Activated naive CD4-positive, alpha-beta T cell treated with anti-CD3 and anti-CD28 coated beads, Interleukin-2, amount 50 U/mL, for 24 hours (primary cell): ENCODE results near the gene RAPGEF2.
"Not testable (repeated sequence)": the region's sequence is repeated elsewhere in the genome, so short reads cannot be mapped to it uniquely, and the experiment has no call there.

Experiments used
- H3K27ac Mint-ChIP-seq: one replicate; pipeline ENCODE4 v1.8.0; 2021; ENCODE audit warnings: mild to moderate bottlenecking, mixed read lengths
- H3K27me3 Mint-ChIP-seq: one replicate; pipeline ENCODE4 v1.8.0; 2021; ENCODE audit warnings: mixed read lengths
- H3K36me3 Mint-ChIP-seq: one replicate; pipeline ENCODE4 v1.8.0; 2021; ENCODE audit warnings: mixed read lengths
- H3K4me1 Mint-ChIP-seq: one replicate; pipeline ENCODE4 v1.8.0; 2021; ENCODE audit warnings: mixed read lengths
- H3K4me3 Mint-ChIP-seq: one replicate; pipeline ENCODE4 v1.8.0; 2021; ENCODE audit warnings: mild to moderate bottlenecking, mixed read lengths
- H3K9me3 Mint-ChIP-seq: one replicate; pipeline ENCODE4 v1.8.0; 2021; ENCODE audit warnings: mixed read lengths

Gene RAPGEF2

DNA sequence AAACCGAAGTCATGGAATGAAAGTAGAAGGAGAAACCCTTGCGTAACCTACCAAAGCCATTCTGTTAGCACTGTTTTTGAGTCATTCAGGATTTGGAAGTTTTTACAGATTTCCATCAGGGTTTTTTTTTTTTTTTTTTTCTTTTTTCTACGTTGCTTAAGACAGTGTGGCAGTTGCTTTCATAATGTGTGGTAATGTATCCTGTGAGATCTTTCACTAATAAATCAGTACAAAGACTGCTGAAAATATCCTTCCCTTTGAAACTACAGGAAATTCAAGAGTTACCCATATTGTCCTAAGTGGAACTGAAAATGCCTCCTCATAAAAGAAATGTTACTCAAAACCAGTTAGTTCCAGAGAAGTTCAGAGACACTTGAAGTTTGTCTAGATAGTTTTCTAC is 137.8 kb downstream of the RAPGEF2 start:
- Mint-ChIP-seq H3K36me3 (peaks cover 8% of the 10 kb centered on the region), H3K4me1 (peaks cover 14% of the 10 kb centered on the region), H3K9me3 (no peaks in the 10 kb centered on the region), H3K27me3 (no peaks in the 10 kb centered on the region), H3K27ac (no peak overlapping the region), H3K4me3 (no peak overlapping the region)

DNA sequence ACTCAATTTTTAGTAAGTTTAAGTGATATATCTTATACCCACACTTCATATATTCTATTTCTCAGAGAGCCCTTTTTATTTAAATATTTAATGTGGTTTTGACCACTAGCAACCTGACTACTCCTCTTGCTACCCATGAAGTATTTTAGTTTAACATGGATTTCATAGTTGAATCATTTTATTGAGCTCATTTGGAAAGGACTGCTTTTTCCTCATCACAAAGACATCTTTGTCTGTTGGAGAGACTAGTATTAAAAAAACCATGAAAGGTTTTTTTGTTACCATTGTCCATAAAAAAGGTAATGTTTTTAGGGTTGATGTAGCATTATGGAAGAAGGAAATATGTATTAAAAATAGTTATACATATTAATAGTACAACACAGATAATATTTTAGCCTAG is 139.5 kb downstream of the RAPGEF2 start:
- Mint-ChIP-seq H3K9me3 (no peaks in the 10 kb centered on the region), H3K36me3 (peaks cover 11% of the 10 kb centered on the region), H3K27ac (no peak overlapping the region), H3K27me3 (no peaks in the 10 kb centered on the region), H3K4me1 (peaks cover 9% of the 10 kb centered on the region), H3K4me3 (no peak overlapping the region)

DNA sequence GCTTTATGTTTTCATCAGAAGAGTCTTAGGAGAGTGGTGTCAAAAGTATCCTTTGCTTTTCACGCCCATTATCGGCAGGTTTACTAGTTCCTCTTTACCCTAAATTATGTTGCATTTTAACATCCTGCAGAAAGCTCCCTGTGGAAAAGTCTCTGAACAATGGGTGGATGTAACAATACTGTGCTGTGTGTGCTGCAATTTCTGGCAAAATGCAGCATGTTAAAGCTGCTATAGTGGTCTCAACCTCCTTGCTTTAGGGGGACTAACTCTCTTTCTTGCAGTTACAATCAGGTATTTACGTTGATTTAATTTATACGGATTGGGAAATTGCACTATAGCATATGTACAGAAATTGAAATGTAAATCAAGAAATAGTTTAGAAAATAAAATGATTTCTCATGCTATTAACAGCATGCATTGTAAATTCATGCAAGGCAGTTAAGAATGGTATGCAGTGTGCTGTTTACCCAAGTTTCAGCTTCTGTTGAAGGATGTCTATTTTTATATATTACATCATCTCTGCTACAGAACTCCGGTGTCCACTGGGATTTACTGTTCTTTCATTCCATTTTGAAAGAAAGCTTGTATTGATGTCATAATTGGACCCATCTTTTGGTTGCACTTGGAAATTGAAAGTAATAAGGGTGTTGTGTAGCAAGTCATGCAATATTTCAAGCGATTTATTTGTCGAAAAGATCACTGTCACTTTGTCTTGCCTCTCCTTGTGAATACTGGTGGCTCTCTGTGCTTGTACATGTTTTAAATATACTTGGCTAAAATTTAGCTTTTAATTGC is 145.7 kb downstream of the RAPGEF2 start:
- Mint-ChIP-seq H3K9me3 (no peaks in the 10 kb centered on the region), H3K4me3 (no peak overlapping the region), H3K27me3 (no peaks in the 10 kb centered on the region), H3K27ac (no peak overlapping the region), H3K4me1 (peaks cover 15% of the 10 kb centered on the region), H3K36me3 (peaks cover 10% of the 10 kb centered on the region)

DNA sequence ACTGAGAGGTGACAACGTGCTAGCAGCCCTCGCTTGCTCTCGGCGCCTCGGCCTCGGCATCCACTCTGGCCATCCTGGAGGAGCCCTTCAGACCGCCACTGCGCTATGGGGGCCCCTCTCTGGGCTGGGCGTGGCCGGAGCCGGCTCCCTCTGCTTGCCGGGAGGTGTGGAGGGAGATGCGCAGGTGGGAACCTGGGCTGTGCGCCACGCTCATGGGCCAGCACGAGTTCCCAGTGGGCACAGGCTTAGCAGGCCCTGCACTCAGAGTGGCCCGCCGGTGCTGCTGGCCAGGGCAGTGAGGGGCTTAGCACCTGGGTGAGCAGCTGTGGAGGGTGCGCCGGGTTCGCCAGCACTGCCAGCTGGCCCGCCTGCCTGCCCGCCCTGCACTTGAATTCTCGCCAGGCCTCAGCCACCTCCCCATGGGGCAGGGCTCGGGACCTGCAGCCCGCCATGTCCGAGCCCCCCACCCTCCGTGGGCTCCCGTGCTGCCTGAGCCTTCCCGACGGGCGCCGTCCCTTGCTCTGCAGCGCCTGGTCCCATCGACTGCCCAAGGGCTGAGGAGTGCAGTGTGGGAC is 148.0 kb downstream of the RAPGEF2 start:
- Mint-ChIP-seq H3K27ac (no peak overlapping the region), H3K4me1 (peaks cover 15% of the 10 kb centered on the region), H3K4me3 (no peak overlapping the region)

DNA sequence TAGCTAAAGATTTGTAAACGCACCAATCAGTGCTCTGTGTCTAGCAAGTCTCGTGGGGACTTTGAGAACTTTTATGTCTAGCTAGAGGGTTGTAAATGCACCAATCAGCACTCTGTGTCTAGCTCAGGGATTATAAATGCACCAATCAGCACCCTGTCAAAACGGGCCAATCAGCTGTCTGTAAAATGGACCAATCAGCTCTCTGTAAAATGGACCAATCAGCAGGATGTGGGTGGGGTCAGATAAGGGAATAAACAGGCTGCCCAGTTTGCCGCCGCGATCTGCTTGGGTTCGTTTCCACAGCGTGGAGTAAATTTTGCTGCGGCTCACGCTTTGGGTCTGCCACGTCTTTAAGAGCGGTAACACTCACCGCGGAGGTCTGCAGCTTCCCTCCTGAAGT is 148.7 kb downstream of the RAPGEF2 start:
- not testable (repeated sequence) for H3K4me3 Mint-ChIP-seq, H3K27me3 Mint-ChIP-seq, H3K9me3 Mint-ChIP-seq, H3K27ac Mint-ChIP-seq
- Mint-ChIP-seq H3K4me1 (peaks cover 15% of the 10 kb centered on the region), H3K36me3 (peaks cover 11% of the 10 kb centered on the region)

More for the DNA sequence above, 148.0 kb downstream of the RAPGEF2 start:
- Mint-ChIP-seq H3K9me3 (no peaks in the 10 kb centered on the region), H3K36me3 (peaks cover 8% of the 10 kb centered on the region), H3K27me3 (no peaks in the 10 kb centered on the region)

DNA sequence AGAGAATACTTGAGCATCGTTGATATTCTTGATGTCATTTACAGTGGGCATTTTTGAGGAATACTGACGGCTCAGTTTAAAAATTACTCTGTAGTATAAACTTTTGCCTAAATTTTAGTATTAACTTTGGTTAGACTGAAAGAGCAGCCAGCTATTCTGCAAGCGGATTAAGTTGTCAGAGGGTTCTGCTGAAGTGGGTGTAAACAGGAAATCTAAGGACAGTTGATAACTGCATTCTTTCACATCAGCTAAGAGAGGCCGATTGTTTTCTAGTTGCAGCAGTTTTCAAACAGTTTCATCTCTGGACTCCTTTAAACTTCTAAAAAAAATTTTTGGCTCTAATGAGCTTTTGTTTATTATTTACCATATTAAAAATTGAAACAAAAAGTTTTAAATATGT is 149.6 kb downstream of the RAPGEF2 start:
- Mint-ChIP-seq H3K36me3 (peaks cover 12% of the 10 kb centered on the region), H3K4me1 (peaks cover 15% of the 10 kb centered on the region), H3K9me3 (no peaks in the 10 kb centered on the region), H3K27ac (no peak overlapping the region), H3K27me3 (no peaks in the 10 kb centered on the region), H3K4me3 (no peak overlapping the region)

DNA sequence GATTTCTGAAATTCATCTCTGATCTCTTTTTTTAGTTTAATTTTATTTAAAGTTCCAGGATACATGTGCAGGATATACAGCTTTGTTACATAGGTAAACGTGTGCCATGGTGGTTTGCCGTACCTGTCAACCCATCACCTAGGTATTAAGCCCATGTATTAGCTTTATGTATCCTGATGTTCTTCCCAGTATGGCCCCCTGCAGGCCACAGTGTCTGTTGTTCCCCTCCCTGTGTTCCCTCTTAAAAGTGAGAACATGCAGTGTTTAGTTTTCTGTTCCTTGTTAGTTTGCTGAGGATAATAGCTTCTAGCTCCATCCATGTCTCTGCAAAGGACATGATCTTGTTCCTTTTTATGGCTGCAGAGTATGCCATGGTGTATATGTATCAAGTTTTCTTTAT is 153.2 kb downstream of the RAPGEF2 start:
- no peaks in the 10 kb centered on the region for H3K4me1 Mint-ChIP-seq
- no peaks in the 10 kb centered on the region for H3K27me3 Mint-ChIP-seq
- H3K9me3 Mint-ChIP-seq: no peaks in the 10 kb centered on the region
- H3K4me3 Mint-ChIP-seq: no peak overlapping the region
- H3K27ac Mint-ChIP-seq: no peak overlapping the region
- peaks cover 11% of the 10 kb centered on the region for H3K36me3 Mint-ChIP-seq

DNA sequence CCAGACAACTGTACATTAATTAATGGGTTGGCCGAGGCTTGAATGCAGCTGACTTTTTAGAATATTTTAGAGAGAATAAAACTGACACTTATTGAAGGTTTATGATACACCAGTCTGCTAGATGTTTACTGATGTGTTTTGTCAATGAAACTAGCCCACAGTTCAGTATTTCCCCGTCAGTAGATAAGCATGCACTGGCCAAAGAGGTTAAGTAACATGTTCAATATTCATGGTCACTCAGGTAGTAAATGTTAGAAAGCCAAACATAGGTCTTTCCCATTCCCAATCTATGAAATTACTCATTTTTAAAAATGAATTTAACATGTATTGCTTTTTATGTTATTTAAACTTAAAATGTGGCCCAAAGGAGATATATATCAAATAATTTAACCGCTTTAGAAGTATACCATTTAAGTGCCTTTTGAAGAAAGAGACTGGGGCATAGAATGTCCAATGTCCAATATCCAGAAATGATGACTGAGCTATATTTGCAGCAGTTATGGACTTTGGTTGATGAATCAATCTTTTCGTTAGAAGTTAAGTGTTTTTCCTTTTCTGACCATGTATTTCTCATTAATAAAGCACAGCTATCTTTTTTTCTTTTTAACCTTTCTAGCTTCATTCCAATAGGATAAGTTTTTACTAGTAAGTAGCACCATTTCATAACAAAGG is 156.1 kb downstream of the RAPGEF2 start:
- Mint-ChIP-seq H3K27me3 (no peaks in the 10 kb centered on the region), H3K27ac (no peak overlapping the region), H3K36me3 (peaks cover 9% of the 10 kb centered on the region), H3K4me1 (no peaks in the 10 kb centered on the region), H3K9me3 (no peaks in the 10 kb centered on the region), H3K4me3 (no peak overlapping the region)

DNA sequence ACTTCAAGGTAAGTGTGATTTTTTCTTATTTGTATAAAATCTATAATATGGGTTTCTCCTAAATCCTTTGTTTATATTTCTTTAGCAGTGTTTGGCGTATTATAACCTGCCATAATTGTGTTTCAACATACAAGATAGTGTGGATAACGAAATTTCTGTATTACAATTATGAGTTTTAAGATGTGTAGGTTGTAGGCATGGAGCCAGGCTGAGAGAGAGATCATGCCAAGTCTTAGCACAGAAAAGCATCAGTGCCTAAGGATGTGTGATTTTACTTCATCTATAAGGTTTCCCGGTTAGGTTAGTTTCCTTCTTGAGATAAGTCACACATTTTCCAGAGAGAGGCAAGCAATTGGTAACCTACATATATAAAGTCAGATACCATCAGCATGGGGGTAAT is 161.2 kb downstream of the RAPGEF2 start:
- Mint-ChIP-seq H3K27ac (no peak overlapping the region), H3K4me1 (no peaks in the 10 kb centered on the region), H3K27me3 (no peaks in the 10 kb centered on the region), H3K9me3 (no peaks in the 10 kb centered on the region), H3K36me3 (peaks cover 5% of the 10 kb centered on the region), H3K4me3 (no peak overlapping the region)

DNA sequence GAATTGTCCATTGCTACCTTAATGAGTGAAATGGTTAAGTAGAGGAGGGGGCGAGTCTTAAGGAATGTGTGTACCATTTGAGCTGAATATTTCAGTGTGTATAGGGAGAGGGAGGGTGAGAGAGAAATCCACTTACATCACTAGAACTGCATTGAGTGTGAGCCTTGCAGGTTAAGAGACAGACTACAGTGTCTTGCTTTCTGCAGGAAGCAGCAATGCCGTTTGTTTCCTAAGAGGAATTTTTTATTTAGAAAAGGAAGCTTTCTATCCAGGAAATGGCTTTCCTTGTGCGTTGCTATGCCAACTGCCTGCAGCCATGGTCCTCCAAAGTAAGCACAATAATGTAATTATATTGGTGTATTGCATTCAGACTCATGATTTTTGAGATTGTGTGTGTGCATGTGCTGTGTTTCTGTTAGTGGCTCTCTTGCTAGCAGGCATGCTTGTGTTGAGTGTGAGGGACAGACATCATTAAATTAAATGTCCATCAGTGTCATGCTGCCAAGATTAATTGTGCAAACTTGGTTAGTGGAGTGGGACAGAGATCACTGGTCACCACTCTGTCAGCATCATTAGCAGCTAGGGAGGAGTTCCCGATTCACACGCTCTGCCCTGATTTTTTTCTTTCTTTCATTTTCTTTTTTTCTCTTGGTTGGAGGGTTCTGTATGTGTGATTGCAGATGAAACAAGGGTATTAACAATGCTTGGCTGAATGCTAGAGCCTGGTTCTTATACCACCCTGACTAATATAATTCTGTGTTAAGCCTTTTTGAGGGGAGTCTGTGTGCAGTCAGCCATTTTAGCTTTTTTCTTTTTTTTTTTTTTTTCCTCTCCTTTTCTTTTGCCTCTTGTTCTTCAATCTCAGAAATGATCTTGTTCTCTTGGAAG is 164.3 kb downstream of the RAPGEF2 start:
- Mint-ChIP-seq H3K36me3 (peaks cover 5% of the 10 kb centered on the region), H3K27ac (no peak overlapping the region), H3K27me3 (no peaks in the 10 kb centered on the region), H3K4me1 (peaks cover 6% of the 10 kb centered on the region), H3K4me3 (no peak overlapping the region), H3K9me3 (no peaks in the 10 kb centered on the region)

DNA sequence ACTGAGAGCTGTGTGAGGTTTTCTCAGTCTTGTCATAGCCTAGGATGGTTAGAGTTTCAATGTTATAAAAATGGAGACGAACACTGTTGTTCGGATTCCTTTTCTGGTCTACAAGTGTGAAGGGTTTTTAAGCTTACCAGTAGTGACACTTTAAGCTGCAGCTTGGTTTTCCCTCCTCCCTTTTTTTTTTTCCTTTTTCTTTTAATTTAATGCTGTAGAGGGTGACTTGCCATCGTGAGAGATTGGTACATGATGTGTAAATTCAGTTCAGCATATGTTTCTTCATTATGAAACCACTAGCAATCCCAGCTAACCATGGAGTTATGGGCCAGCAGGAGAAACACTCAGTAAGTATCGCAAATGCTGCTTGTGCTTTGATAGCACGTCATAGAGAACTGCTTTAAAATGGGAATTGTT is 165.0 kb downstream of the RAPGEF2 start:
- no peaks in the 10 kb centered on the region for H3K27me3 Mint-ChIP-seq
- H3K36me3 Mint-ChIP-seq: peaks cover 5% of the 10 kb centered on the region
- H3K27ac Mint-ChIP-seq: no peak overlapping the region
- no peaks in the 10 kb centered on the region for H3K9me3 Mint-ChIP-seq
- peaks cover 13% of the 10 kb centered on the region for H3K4me1 Mint-ChIP-seq
- no peak overlapping the region for H3K4me3 Mint-ChIP-seq

DNA sequence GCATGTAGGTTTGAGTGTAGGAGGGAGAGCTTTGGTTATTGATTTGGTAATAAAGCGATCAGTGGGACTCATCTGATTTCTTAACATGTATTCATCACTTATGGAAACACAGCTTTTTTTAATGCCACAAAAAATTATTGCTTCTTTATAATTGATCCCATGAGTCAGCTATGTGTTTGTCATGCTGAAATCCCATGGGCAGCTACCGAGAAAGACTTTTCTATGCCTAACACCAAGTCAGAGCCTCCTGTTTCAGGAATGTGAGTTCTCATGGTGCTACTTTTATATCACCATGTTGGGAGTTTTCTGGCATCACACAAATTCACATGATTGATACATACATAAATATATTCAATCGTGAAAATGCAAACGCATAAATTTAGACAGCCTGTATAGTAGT is 165.7 kb downstream of the RAPGEF2 start:
- Mint-ChIP-seq H3K4me3 (no peak overlapping the region), H3K4me1 (peaks cover 18% of the 10 kb centered on the region), H3K9me3 (no peaks in the 10 kb centered on the region), H3K27me3 (no peaks in the 10 kb centered on the region), H3K27ac (no peak overlapping the region), H3K36me3 (peaks cover 5% of the 10 kb centered on the region)

DNA sequence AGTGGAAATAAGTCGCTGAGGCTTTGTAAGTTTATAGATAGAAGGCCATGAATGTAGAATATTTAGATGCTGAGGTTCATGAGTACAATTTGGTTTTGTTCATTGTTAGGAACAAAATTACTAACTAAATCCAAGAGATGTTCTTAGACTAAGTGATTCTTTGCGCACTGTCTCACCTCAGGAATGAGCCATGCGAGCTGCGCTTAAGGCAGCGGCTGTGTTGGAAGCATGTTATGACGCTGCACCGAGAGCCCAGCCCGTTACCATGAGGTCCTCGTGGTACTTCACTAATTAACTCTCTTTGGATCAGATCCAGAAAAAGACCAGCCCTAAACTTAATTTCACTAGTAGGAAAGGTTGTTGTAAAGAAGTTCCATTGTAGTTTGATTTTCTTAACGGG is 166.2 kb downstream of the RAPGEF2 start:
- Mint-ChIP-seq H3K4me1 (peaks cover 18% of the 10 kb centered on the region), H3K27me3 (no peaks in the 10 kb centered on the region), H3K36me3 (peaks cover 5% of the 10 kb centered on the region), H3K9me3 (no peaks in the 10 kb centered on the region), H3K4me3 (no peak overlapping the region), H3K27ac (no peak overlapping the region)

DNA sequence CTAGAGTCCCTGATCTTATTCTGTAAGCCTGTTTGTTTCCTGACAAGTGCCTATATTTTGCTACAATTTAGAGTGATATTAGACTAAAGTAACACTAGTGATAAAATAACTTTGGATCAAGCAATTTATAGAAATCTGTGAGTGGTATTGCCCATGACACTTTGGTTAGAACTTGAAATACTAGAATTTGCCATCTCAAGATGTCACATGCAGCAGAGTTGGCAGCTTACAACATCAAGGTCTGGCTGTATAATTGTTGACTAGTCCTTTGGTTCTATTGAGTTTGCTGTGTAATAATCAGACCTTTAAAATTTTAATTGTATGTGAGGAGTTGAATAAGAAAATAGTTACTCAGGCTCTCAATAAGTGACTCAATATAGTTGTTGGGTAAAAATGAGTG is 167.1 kb downstream of the RAPGEF2 start:
- Mint-ChIP-seq H3K27ac (no peak overlapping the region), H3K4me1 (peaks cover 18% of the 10 kb centered on the region), H3K9me3 (no peaks in the 10 kb centered on the region), H3K4me3 (no peak overlapping the region), H3K27me3 (no peaks in the 10 kb centered on the region), H3K36me3 (peaks cover 5% of the 10 kb centered on the region)

DNA sequence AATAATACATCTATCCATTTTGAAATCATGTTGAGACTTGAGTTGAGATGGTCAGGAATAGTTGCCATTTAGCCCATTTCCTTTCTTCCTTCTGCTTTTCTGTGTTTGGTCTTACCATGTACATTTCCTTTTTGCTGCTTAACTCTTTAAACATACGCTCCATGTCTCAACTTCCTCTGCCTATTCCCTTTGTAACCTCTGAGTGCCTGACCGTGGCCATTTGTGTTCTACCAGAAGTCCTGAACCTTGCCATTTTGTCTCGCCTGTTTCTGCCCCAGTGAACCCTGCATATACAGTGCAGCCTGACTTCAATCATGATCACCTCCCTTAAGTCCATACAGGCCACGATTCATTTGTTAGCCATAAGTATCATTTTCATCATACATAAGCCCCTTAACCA is 169.0 kb downstream of the RAPGEF2 start:
- H3K27me3 Mint-ChIP-seq: no peaks in the 10 kb centered on the region
- no peaks in the 10 kb centered on the region for H3K9me3 Mint-ChIP-seq
- peaks cover 18% of the 10 kb centered on the region for H3K4me1 Mint-ChIP-seq
- H3K27ac Mint-ChIP-seq: no peak overlapping the region
- H3K36me3 Mint-ChIP-seq: peaks cover 4% of the 10 kb centered on the region
- H3K4me3 Mint-ChIP-seq: no peak overlapping the region
